ELF-1 (cell line): ENCODE results near the gene TNNC1.

ENCODE experiments used
- DNase-seq: peaks from one replicate; pipeline ENCODE4 v3.0.0-alpha.2; 2016; ENCODE audit warnings: low read depth, low spot score

The TNNC1 gene

GRCh38 chr3:52453496-52454249 lies at the start of gene TNNC1:
TNNC1 (minus strand) TSS chr3:52454041; CDS start chr3:52454015, 26 bp downstream.
- DNase-seq: peak; percentile 79

- no peak for DNase-seq
Measured at GRCh38 chr3:52502808-52503350, 49.0 kb upstream of the TNNC1 start.

GRCh38 chr3:52502001-52502400 lies 48.2 kb upstream of the TNNC1 start:
- no peak for DNase-seq

- no peak for DNase-seq
Measured at GRCh38 chr3:52501046-52501445, 47.2 kb upstream of the TNNC1 start.

GRCh38 chr3:52498137-52499054 lies 44.6 kb upstream of the TNNC1 start:
- DNase-seq: no peak

- DNase-seq: no peak
Measured at GRCh38 chr3:52495777-52496602, 42.1 kb upstream of the TNNC1 start.

- DNase-seq: no peak
Measured at GRCh38 chr3:52494886-52495495, 41.1 kb upstream of the TNNC1 start, which contains the start of gene STAB1. STAB1 (plus strand) TSS chr3:52495338; CDS start chr3:52495414, 76 bp downstream.

- DNase-seq: no peak
Measured at GRCh38 chr3:52494445-52494844, 40.6 kb upstream of the TNNC1 start.

- DNase-seq: no peak
Measured at GRCh38 chr3:52493232-52494017, 39.6 kb upstream of the TNNC1 start.

- no peak for DNase-seq
Measured at GRCh38 chr3:52492059-52492458, 38.2 kb upstream of the TNNC1 start.

- DNase-seq: no peak
Measured at GRCh38 chr3:52490939-52491526, 37.2 kb upstream of the TNNC1 start.

GRCh38 chr3:52490035-52490938 lies 36.4 kb upstream of the TNNC1 start:
- no peak for DNase-seq

- DNase-seq: no peak
Measured at GRCh38 chr3:52489453-52489852, 35.6 kb upstream of the TNNC1 start.

GRCh38 chr3:52488746-52489145 lies 34.9 kb upstream of the TNNC1 start:
- no peak for DNase-seq

GRCh38 chr3:52487788-52488691 lies 34.2 kb upstream of the TNNC1 start:
- DNase-seq: no peak

GRCh38 chr3:52487050-52487787 lies 33.4 kb upstream of the TNNC1 start:
- no peak for DNase-seq
